ENCODE data around the gene STXBP5. TPM values are rescaled to one million over a fixed set of nuclear protein-coding genes. Genes with fewer than 3 reads are reported as not detected.

STXBP5 gene
- total and polyA plus RNA-seq, 2 of the 4 experiments (the other 2 are of a cell fraction), result 13.2 to 46.4 TPM

DNA sequence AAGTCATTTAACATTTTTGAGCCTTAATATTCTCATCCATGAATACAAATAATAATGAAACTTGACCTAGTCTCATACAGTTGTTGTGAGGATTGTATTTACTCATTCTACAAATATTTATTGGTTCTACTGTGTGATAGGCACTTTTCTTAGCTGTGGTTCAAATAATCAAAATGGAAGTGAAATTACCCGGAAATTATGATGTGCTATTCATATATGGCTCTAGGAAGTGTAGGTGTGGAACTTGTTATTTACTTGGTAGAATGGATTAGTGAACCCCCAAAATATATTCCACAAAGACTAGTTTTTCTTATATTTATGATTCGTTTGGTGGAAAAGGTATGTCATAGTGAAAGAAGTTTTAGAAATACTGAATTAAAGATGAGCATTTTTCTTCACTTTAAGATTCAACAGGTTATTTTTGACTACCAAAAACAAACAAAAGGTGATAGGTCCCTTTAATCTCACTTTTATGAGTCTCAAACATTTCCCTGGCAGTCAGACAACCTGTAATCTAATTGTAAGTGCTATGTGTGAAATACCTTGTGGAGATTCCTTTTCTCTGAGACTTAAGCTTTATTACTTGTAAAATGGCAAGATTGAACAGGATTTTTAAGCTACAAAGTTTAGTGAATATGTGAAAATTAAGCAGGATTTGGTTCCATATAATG is 77.8 kb downstream of the STXBP5 start:
- in situ Hi-C loops (cut with MboI; ENCODE audit: low sequenced_read_pairs) (loop anchor here (10.0 kb wide), 1 partner anchor 427 kb away; no protein-coding TSS in a partner anchor), dilution Hi-C loops (cut with HindIII; ENCODE audit: low sequenced_read_pairs, unreplicated experiment) (no loop called here), intact Hi-C loops (cut with micrococcal nuclease) (no loop called here)
- Histone ChIP-seq H3K9ac (ENCODE audit: low read depth, low read length) (no peak overlapping the region), H4K91ac (ENCODE audit: insufficient read depth, low read depth, low read length) (no peak overlapping the region), H3K4me1 (ENCODE audit: control insufficient read depth, insufficient read depth, low read length) (peaks cover 1% of the 10 kb centered on the region), H3K27ac (ENCODE audit: insufficient read depth, low read length) (no peak overlapping the region), H2AK5ac (ENCODE audit: low read depth, low read length) (no peak overlapping the region), H2BK120ac (ENCODE audit: low read depth, low read length) (no peak overlapping the region), H2BK20ac (ENCODE audit: low read depth, low read length) (no peak overlapping the region), H2AFZ (replicated peaks; ENCODE audit: low read length, poor library complexity) (no peak overlapping the region), H3K27me3 (ENCODE audit: control insufficient read depth, insufficient read depth, low read length) (no peaks in the 10 kb centered on the region), H3K4ac (ENCODE audit: low read depth, low read length) (no peak overlapping the region), H3K4me2 (ENCODE audit: low read depth, low read length) (no peak overlapping the region), H2BK5ac (ENCODE audit: low read depth, low read length, poor library complexity, severe bottlenecking) (no peak overlapping the region), H4K20me1 (ENCODE audit: insufficient read depth, low read length) (no peaks in the 10 kb centered on the region), H2BK15ac (ENCODE audit: low read depth, low read length) (no peak overlapping the region), H3K56ac (ENCODE audit: extremely low read depth, insufficient read depth, low read length) (no peak overlapping the region), H4K5ac (ENCODE audit: low read depth, low read length) (no peak overlapping the region), H3K4me3 (ENCODE audit: insufficient read depth, low read depth, low read length) (no peak overlapping the region), H3K36me3 (ENCODE audit: control insufficient read depth, insufficient read depth, low read length) (peaks cover 10% of the 10 kb centered on the region), H3K14ac (replicated peaks; ENCODE audit: low read depth, low read length) (no peak overlapping the region), H4K8ac (ENCODE audit: low read depth in 2 of 2, low read length in 2 of 2) (no peak overlapping the region), H2AK9ac (replicated peaks; ENCODE audit: low read depth, low read length, poor library complexity) (no peak overlapping the region), H3K9me1 (ENCODE audit: insufficient read depth, low read length) (no peaks in the 10 kb centered on the region), H3K23ac (ENCODE audit: low read depth, low read length) (no peak overlapping the region), H3K9me3 (ENCODE audit: control insufficient read depth, insufficient read depth, low read length) (no peaks in the 10 kb centered on the region), H3K79me1 (ENCODE audit: low read depth in 1 of 2, low read length in 2 of 2) (peaks cover 0 to 14% of the 10 kb centered on the region in 2 experiments; a peak in 3 of 4 replicates), H3K18ac (ENCODE audit: low read depth, low read length) (no peak overlapping the region)
- no TSS peak for BruUV-seq (replicated peaks)
- TF ChIP-seq NFE2L2 (IDR thresholded peaks at IDR 0.05; ENCODE audit: low read depth, low read length), result no peak
- TF ChIP-seq CEBPB (IDR thresholded peaks at IDR 0.05; ENCODE audit: low read depth, low read length), result no peak
- no peak for TF ChIP-seq POLR2A (IDR thresholded peaks at IDR 0.05; ENCODE audit: low read depth, low read length)
- TF ChIP-seq, protein P1, sequence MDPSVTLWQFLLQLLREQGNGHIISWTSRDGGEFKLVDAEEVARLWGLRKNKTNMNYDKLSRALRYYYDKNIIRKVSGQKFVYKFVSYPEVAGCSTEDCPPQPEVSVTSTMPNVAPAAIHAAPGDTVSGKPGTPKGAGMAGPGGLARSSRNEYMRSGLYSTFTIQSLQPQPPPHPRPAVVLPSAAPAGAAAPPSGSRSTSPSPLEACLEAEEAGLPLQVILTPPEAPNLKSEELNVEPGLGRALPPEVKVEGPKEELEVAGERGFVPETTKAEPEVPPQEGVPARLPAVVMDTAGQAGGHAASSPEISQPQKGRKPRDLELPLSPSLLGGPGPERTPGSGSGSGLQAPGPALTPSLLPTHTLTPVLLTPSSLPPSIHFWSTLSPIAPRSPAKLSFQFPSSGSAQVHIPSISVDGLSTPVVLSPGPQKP (IDR thresholded peaks at IDR 0.05; ENCODE audit: borderline replicate concordance, low read depth, low read length), result no peak
- no peak for TF ChIP-seq MAFK (IDR thresholded peaks at IDR 0.05; ENCODE audit: low read depth, low read length)
- no peak for TF ChIP-seq CHD1 (IDR thresholded peaks at IDR 0.05; ENCODE audit: low read depth, low read length)
- no peak for TF ChIP-seq RCOR1 (IDR thresholded peaks at IDR 0.05; ENCODE audit: insufficient replicate concordance, low read length)
- TF ChIP-seq CTCF (conservative IDR thresholded peaks at IDR 0.05; ENCODE audit: low read depth, low read length), result no peak
- TF ChIP-seq RFX5 (IDR thresholded peaks at IDR 0.05; ENCODE audit: low read depth, low read length), result no peak
- TF ChIP-seq MXI1 (IDR thresholded peaks at IDR 0.05; ENCODE audit: borderline replicate concordance, low read depth, low read length), result no peak
- WGBS, 2 experiments (ENCODE audit: extremely low coverage in 2 of 2, insufficient read length in 1 of 2), result no CpG with 5 or more reads among the region's 2 CpGs
- ATAC-seq (ENCODE audit: low read depth) (no peak), DNase-seq (no peak)
- ChIA-PET CTCF (interaction anchor here (1.0 kb wide), 1 partner anchor 31 kb away, joined by 3 read pairs; no protein-coding TSS in a partner anchor), POLR2A (ENCODE audit: unreplicated experiment) (no interaction called here)

All from IMR-90 (cell line).